ENCODE results near the gene KIF22. TPM values are rescaled to one million over a fixed set of nuclear protein-coding genes. Genes with fewer than 3 reads are reported as not detected.

Gene KIF22
- polyA plus RNA-seq, 3 donors, result 22.0 to 46.2 (median 28.9) TPM

DNA sequence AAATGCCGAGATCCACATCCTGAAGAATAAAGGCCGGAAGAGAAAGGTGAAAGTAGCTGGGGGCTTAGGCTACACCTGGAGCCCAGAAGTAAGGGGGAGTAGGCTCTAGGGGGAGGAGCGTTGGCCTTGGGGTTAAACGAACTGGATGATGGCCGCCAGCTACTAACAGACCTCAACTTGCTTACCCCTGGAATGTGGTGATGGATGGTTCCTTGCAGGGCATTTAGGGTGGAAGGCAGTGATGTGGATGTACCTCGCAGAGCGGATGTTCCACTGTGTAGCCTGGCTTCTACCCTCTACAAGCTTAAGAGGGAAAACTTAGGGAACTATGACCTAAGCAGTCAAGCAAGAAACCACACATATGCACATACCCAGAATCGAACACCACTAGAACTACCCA is 13.5 kb downstream of the KIF22 start:
- no peak overlapping the region for H3K9ac ChIP-seq (ENCODE audit: insufficient read depth, low read length, poor library complexity, severe bottlenecking)
- H3K4me3 ChIP-seq (replicated peaks in 1 of 3; ENCODE audit: low read depth in 2 of 3, low read length in 3 of 3), result peak overlapping the region in 1 of 3 experiments; percentile 88
- H4K20me1 ChIP-seq (ENCODE audit: insufficient read depth, low read length), result peaks cover 15% of the 10 kb centered on the region
- WGBS (ENCODE audit: insufficient coverage), result no CpG with 5 or more reads among the region's 8 CpGs
- Mint-ChIP-seq H3K4me3 (peak overlapping the region; percentile 99), H3K27ac (peak overlapping the region in 6 of 7 donors; percentile 70 to 99 (median 96)), H3K9me3 (peaks cover 0 to 1% (median 0%) of the 10 kb centered on the region in 7 donors), H3K36me3 (peaks cover 29 to 41% of the 10 kb centered on the region in 2 donors), H3K4me1 (peaks cover 30% of the 10 kb centered on the region), H3K27me3 (ENCODE audit: low read depth in 3 of 3) (peaks cover 0 to 5% (median 2%) of the 10 kb centered on the region in 3 donors)
- no peak for DNase-seq
- H3K36me3 ChIP-seq (replicated peaks in 1 of 2; ENCODE audit: control insufficient read depth in 1 of 2, insufficient read depth in 2 of 2, low read length in 2 of 2), result peaks cover 19 to 37% of the 10 kb centered on the region in 2 donors
- TF ChIP-seq CTCF (IDR thresholded peaks at IDR 0.05), result no peak
- H3K4me2 ChIP-seq (replicated peaks; ENCODE audit: extremely low read depth, low read length, poor library complexity, severe bottlenecking), result peak overlapping the region; percentile 84
- H3K79me2 ChIP-seq (ENCODE audit: insufficient read depth, low read length), result peaks cover 19% of the 10 kb centered on the region
- H3K4me1 ChIP-seq (ENCODE audit: control insufficient read depth in 1 of 2, insufficient read depth in 2 of 2, low read length in 2 of 2), result peaks cover 31 to 38% of the 10 kb centered on the region in 2 donors
- peak overlapping the region; percentile 3 to 86 for H3K27ac ChIP-seq (ENCODE audit: low read depth in 1 of 2, low read length in 2 of 2)
- peak overlapping the region; percentile 85 for H2AFZ ChIP-seq (ENCODE audit: insufficient read depth, low read depth, low read length, poor library complexity, severe bottlenecking)
- intact Hi-C loops (cut with micrococcal nuclease), result loop anchor here in 1 of 2 donors (2.0 kb wide), 2 partner anchors 13 to 59 kb away; partner anchors contain the start of genes CDIPT and KIF22
- H3K27me3 ChIP-seq (ENCODE audit: control insufficient read depth in 2 of 2, insufficient read depth in 2 of 2, low read length in 2 of 2), result no peaks in the 10 kb centered on the region
- H3K9me3 ChIP-seq (replicated peaks in 1 of 2; ENCODE audit: control insufficient read depth in 1 of 2, insufficient read depth in 1 of 2, low read length in 2 of 2), result no peaks in the 10 kb centered on the region

- Mint-ChIP-seq H3K4me3 (peak overlapping the region; percentile 99), H3K4me1 (peaks cover 32% of the 10 kb centered on the region), H3K9me3 (peaks cover 0 to 1% (median 0%) of the 10 kb centered on the region in 7 donors), H3K27me3 (ENCODE audit: low read depth in 3 of 3) (peaks cover 0 to 5% (median 2%) of the 10 kb centered on the region in 3 donors), H3K27ac (peak overlapping the region; percentile 95 to 99 (median 97)), H3K36me3 (peaks cover 24 to 40% of the 10 kb centered on the region in 2 donors)
- peaks cover 20 to 37% of the 10 kb centered on the region in 2 donors for H3K36me3 ChIP-seq (replicated peaks in 1 of 2; ENCODE audit: control insufficient read depth in 1 of 2, insufficient read depth in 2 of 2, low read length in 2 of 2)
- peak overlapping the region; percentile 85 for H2AFZ ChIP-seq (ENCODE audit: insufficient read depth, low read depth, low read length, poor library complexity, severe bottlenecking)
- H3K9me3 ChIP-seq (replicated peaks in 1 of 2; ENCODE audit: control insufficient read depth in 1 of 2, insufficient read depth in 1 of 2, low read length in 2 of 2), result no peaks in the 10 kb centered on the region
- peak overlapping the region; percentile 55 to 88 (median 79) for H3K4me3 ChIP-seq (replicated peaks in 1 of 3; ENCODE audit: low read depth in 2 of 3, low read length in 3 of 3)
- peak overlapping the region; percentile 79 for H3K9ac ChIP-seq (ENCODE audit: insufficient read depth, low read length, poor library complexity, severe bottlenecking)
- H3K79me2 ChIP-seq (ENCODE audit: insufficient read depth, low read length), result peaks cover 25% of the 10 kb centered on the region
- no peaks in the 10 kb centered on the region for H3K27me3 ChIP-seq (ENCODE audit: control insufficient read depth in 2 of 2, insufficient read depth in 2 of 2, low read length in 2 of 2)
- H3K4me2 ChIP-seq (replicated peaks; ENCODE audit: extremely low read depth, low read length, poor library complexity, severe bottlenecking), result peak overlapping the region; percentile 84
- no peak for TF ChIP-seq CTCF (IDR thresholded peaks at IDR 0.05)
- H4K20me1 ChIP-seq (ENCODE audit: insufficient read depth, low read length), result peaks cover 21% of the 10 kb centered on the region
- intact Hi-C loops (cut with micrococcal nuclease), result loop anchor here in 1 of 2 donors (2.0 to 5.0 kb wide), 3 partner anchors 14 to 58 kb away; partner anchors contain the start of genes CDIPT and KIF22
- H3K4me1 ChIP-seq (ENCODE audit: control insufficient read depth in 1 of 2, insufficient read depth in 2 of 2, low read length in 2 of 2), result peaks cover 37 to 44% of the 10 kb centered on the region in 2 donors
- peak in 1 of 3 donors; percentile 33 for DNase-seq
- H3K27ac ChIP-seq (ENCODE audit: low read depth in 1 of 2, low read length in 2 of 2), result peak overlapping the region; percentile 69 to 86
- WGBS (ENCODE audit: insufficient coverage), result 6% methylated on average over 24 of the region's 26 CpGs
Observed at GRCh38 chr16:29804455-29805231, 14.1 kb downstream of the KIF22 start.
